Progenitor cell of endocrine pancreas (in vitro differentiated cells): ENCODE data around the gene FIGN. TPM values are rescaled to one million over a fixed set of nuclear protein-coding genes. Genes with fewer than 3 reads are reported as not detected.

Source experiments
- DNase-seq: peaks from one replicate; pipeline ENCODE4 v3.0.0; 2021; ENCODE audit warnings: low spot score; ENCODE audit not compliant: unreplicated experiment
- H3K27ac Mint-ChIP-seq: 2 replicates; pipeline ENCODE4 v1.8.0; 2021; ENCODE audit warnings: mild to moderate bottlenecking, moderate library complexity, mixed read lengths
- H3K27me3 Mint-ChIP-seq: 2 replicates; pipeline ENCODE4 v1.8.0; 2021; ENCODE audit warnings: mixed read lengths
- H3K36me3 Mint-ChIP-seq: 2 replicates; pipeline ENCODE4 v1.8.0; 2022; ENCODE audit warnings: mixed read lengths; ENCODE audit not compliant: insufficient read depth
- H3K4me1 Mint-ChIP-seq: 2 replicates; pipeline ENCODE4 v1.8.0; 2021; ENCODE audit warnings: low read depth, mixed read lengths
- H3K4me3 Mint-ChIP-seq: 2 replicates; pipeline ENCODE4 v1.8.0; 2021; ENCODE audit warnings: low read depth, mild to moderate bottlenecking, moderate library complexity, mixed read lengths
- H3K9me3 Mint-ChIP-seq: 2 replicates; pipeline ENCODE4 v1.8.0; 2021; ENCODE audit warnings: low read depth, mixed read lengths
- total RNA-seq: library from RNA; stranded (reverse); gene quantifications from 2 replicates; pipeline ENCODE4 v1.2.1, GENCODE V29; 2021
- TF ChIP-seq, protein P1 (sequence below): fragments of 200-600 bp; sonication (generic); IDR thresholded peaks from one replicate; pipeline ENCODE4 v1.5.0; 2021; ENCODE audit warnings: antibody characterized with exemption, mild to moderate bottlenecking; ENCODE audit not compliant: unreplicated experiment

Gene FIGN
- total RNA-seq, 1 donor from 2014 or later: 18.0 TPM

DNA sequence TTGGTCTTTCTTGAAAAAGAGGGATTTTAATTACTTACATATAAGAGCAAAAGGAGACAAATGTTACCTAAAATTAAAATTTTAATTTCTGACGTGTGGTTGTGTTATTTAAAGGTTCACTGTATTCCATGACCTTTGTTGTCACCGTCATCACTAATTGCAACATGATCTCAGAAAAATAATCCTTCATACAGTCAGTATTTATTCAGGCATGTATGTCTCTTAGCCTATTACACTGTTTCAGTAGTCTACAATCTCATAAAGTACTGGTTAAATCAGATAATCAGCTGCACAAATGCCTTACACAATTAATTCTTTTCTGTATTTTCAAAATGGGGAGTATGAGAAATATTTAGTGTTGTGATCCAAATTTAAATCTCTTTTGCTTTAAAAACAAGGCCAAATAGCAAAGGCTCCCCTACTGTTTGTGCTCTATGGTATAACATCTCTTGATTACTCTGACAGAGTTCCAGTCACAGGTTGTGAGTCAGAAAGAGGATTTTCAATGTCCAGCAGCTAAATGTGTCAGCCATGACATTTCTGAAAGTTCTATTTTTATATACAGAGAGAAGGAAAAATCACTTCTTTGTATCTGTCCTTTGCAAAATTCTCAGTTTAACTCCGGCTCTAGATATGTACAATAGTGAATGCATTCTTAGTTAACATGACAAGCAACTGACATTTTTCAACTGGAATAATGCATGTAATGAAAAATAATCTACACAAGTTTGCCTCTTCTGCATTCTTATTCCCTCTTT lies 184.0 kb downstream of the FIGN start:
- H3K27me3 Mint-ChIP-seq: no peaks in the 10 kb centered on the region
- H3K4me1 Mint-ChIP-seq: no peaks in the 10 kb centered on the region
- TF ChIP-seq, protein P1, sequence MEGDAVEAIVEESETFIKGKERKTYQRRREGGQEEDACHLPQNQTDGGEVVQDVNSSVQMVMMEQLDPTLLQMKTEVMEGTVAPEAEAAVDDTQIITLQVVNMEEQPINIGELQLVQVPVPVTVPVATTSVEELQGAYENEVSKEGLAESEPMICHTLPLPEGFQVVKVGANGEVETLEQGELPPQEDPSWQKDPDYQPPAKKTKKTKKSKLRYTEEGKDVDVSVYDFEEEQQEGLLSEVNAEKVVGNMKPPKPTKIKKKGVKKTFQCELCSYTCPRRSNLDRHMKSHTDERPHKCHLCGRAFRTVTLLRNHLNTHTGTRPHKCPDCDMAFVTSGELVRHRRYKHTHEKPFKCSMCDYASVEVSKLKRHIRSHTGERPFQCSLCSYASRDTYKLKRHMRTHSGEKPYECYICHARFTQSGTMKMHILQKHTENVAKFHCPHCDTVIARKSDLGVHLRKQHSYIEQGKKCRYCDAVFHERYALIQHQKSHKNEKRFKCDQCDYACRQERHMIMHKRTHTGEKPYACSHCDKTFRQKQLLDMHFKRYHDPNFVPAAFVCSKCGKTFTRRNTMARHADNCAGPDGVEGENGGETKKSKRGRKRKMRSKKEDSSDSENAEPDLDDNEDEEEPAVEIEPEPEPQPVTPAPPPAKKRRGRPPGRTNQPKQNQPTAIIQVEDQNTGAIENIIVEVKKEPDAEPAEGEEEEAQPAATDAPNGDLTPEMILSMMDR: no peak

DNA sequence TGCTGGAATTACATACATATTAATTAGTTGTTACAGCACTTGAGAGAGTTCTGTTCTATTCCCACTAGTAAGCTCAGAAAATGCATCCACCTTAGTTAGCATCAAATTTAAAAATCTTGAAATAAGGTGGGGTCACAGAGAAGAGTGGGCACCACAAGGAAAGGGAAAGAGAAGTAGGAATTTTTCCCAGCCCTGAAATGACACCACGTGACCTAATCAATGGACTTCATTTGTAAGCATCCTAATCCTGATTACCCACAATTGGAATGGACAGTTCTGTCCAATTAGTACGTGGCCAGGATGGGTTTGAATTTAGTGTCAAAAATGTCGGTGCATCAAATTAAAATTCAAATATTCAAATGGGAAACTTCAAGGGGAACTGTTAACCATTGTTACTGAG lies 186.8 kb downstream of the FIGN start:
- Mint-ChIP-seq H3K27ac (no peak overlapping the region), H3K9me3 (no peaks in the 10 kb centered on the region), H3K4me1 (no peaks in the 10 kb centered on the region), H3K4me3 (no peak overlapping the region), H3K36me3 (no peaks in the 10 kb centered on the region), H3K27me3 (no peaks in the 10 kb centered on the region)
- TF ChIP-seq, protein P1: no peak
- DNase-seq: no peak

More for the DNA sequence above, 184.0 kb downstream of the FIGN start:
- no peak overlapping the region for H3K4me3 Mint-ChIP-seq
- no peak for DNase-seq
- H3K36me3 Mint-ChIP-seq: no peaks in the 10 kb centered on the region
- H3K27ac Mint-ChIP-seq: no peak overlapping the region
- H3K9me3 Mint-ChIP-seq: no peaks in the 10 kb centered on the region
